GM12878 (cell line): ENCODE measurements around the gene BMP2. TPM values are rescaled to one million over a fixed set of nuclear protein-coding genes. Genes with fewer than 3 reads are reported as not detected.

Experiments used
- ATAC-seq: fragments of 200-7000 bp; cut with Tn5 transposase; 3 replicates; pipeline ENCODE4 v1.9.1; 2020; ENCODE audit warnings: mild to moderate bottlenecking, moderate library complexity
- BruUV-seq: library from RNA; stranded (reverse); fragments of 400-500 nt; replicated peaks from 2 replicates; lab custom pipeline; 2021; lab: Mats Ljungman, UMichigan
- CTCF ChIA-PET: fragments of 300-600 bp; sonication (Branson Sonifier 250); formaldehyde crosslinking; extraction: SDS; loops from one replicate; lab custom pipeline; 2021; ENCODE audit warnings: inconsistent platforms; lab: Yijun Ruan, JAX
- POLR2A ChIA-PET: fragments of 350-600 bp; formaldehyde crosslinking; extraction: SDS; loops from one replicate; lab custom pipeline; 2021; ENCODE audit warnings: inconsistent platforms; lab: Charles Lee
- RAD21 ChIA-PET: fragments of 300-600 bp; sonication (Branson Sonifier 250); formaldehyde crosslinking; loops from one replicate; lab custom pipeline; 2023; ENCODE audit warnings: antibody characterized with exemption; ENCODE audit not compliant: unreplicated experiment; lab: Charles Lee
- SMC1A ChIA-PET: fragments of 300-600 bp; sonication (Branson Sonifier 250); formaldehyde crosslinking; loops from one replicate; lab custom pipeline; 2023; ENCODE audit not compliant: unreplicated experiment, uncharacterized antibody; lab: Charles Lee
- DNase-seq: peaks from one replicate; pipeline ENCODE4 v3.0.0-alpha.2; 2011; ENCODE audit warnings: low read depth, low spot score
- FAIRE-seq: peaks from 3 replicates; lab custom pipeline; 2011; peaks lifted over from hg19 to GRCh38; lab: Jason Lieb, UNC
- H2AFZ ChIP-seq: 2 replicates; pipeline ENCODE4 v1.6.0; 2011; ENCODE audit warnings: low read depth, low read length, control low read depth; ENCODE audit not compliant: control insufficient read depth
- H3K27ac ChIP-seq: 2 replicates; pipeline ENCODE4 v1.5.1; 2011; ENCODE audit warnings: control low read depth; ENCODE audit not compliant: control insufficient read depth, insufficient read depth
- H3K27me3 ChIP-seq, 2 experiments: replicated peaks in 1 of 2; 2 replicates each; pipeline versions ENCODE4 v1.6.0 to v1.6.1; 2011; ENCODE audit warnings: low read length in 1 of 2; ENCODE audit not compliant: control insufficient read depth in 2 of 2, insufficient read depth in 2 of 2
- H3K36me3 ChIP-seq, 2 experiments: 2 replicates each; pipeline ENCODE4 v1.5.1; 2011; ENCODE audit warnings: low read length in 1 of 2; ENCODE audit not compliant: control insufficient read depth in 2 of 2, insufficient read depth in 2 of 2
- H3K4me1 ChIP-seq: 2 replicates; pipeline ENCODE4 v1.6.1; 2011; ENCODE audit warnings: mild to moderate bottlenecking, low read length, moderate library complexity, mixed read lengths; ENCODE audit not compliant: control insufficient read depth, insufficient read depth
- H3K4me2 ChIP-seq: 2 replicates; pipeline ENCODE4 v1.6.0; 2011; ENCODE audit warnings: control low read depth; ENCODE audit not compliant: control insufficient read depth, insufficient read depth
- H3K4me3 ChIP-seq: fragments of 200-600 bp; sonication (generic); 2 replicates; pipeline ENCODE4 v1.5.1; 2016
- H3K79me2 ChIP-seq: 2 replicates; pipeline ENCODE4 v1.6.0; 2011; ENCODE audit warnings: low read length; ENCODE audit not compliant: control insufficient read depth, insufficient read depth
- H3K9ac ChIP-seq: 2 replicates; pipeline ENCODE4 v1.8.0; 2011; ENCODE audit warnings: low read length, control low read depth, mixed read lengths; ENCODE audit not compliant: control insufficient read depth, insufficient read depth
- H3K9me3 ChIP-seq: replicated peaks from 3 replicates; pipeline ENCODE4 v1.5.1; 2011; ENCODE audit warnings: mild to moderate bottlenecking, low read length; ENCODE audit not compliant: control insufficient read depth, insufficient read depth
- H4K20me1 ChIP-seq: 2 replicates; pipeline ENCODE4 v1.6.0; 2011; ENCODE audit not compliant: control insufficient read depth, insufficient read depth
- CUX1 ChIP-seq: IDR thresholded peaks from 2 replicates; pipeline ENCODE4 v1.6.1; 2012; ENCODE audit warnings: improper control_type of control experiment, low read depth, low read length; ENCODE audit not compliant: insufficient replicate concordance
- DPF2 ChIP-seq: fragments of 450-650 bp; IDR thresholded peaks from 2 replicates; pipeline ENCODE4 v1.6.1; 2017; ENCODE audit warnings: mild to moderate bottlenecking
- GATAD2B ChIP-seq: fragments of 450-650 bp; conservative IDR thresholded peaks from 2 replicates; pipeline ENCODE4 v1.6.1; 2017; ENCODE audit warnings: low read depth, mild to moderate bottlenecking, moderate library complexity
- HDAC6 ChIP-seq: fragments of 200-600 bp; sonication (generic); IDR thresholded peaks from one replicate; pipeline ENCODE4 v1.8.0; 2017; ENCODE audit warnings: antibody characterized with exemption; ENCODE audit not compliant: unreplicated experiment
- MEF2A ChIP-seq: IDR thresholded peaks from 2 replicates; pipeline ENCODE4 v1.6.1; 2011; ENCODE audit warnings: low read depth, mild to moderate bottlenecking, low read length, moderate library complexity; ENCODE audit not compliant: insufficient read depth
- PRDM15 ChIP-seq: fragments of 450-650 bp; formaldehyde crosslinking; IDR thresholded peaks from 2 replicates; pipeline ENCODE4 v1.4.0; 2020; ENCODE audit warnings: mild to moderate bottlenecking, moderate library complexity
- RCOR1 ChIP-seq: conservative IDR thresholded peaks from 2 replicates; pipeline ENCODE4 v1.6.1; 2012; ENCODE audit warnings: low read depth, low read length, improper control_type of control experiment
- SUPT20H ChIP-seq: IDR thresholded peaks from 2 replicates; pipeline ENCODE4 v1.6.1; 2011; ENCODE audit warnings: low read depth, mild to moderate bottlenecking, low read length, moderate library complexity, borderline replicate concordance; ENCODE audit not compliant: control insufficient read depth
- TCF7 ChIP-seq: IDR thresholded peaks from 2 replicates; pipeline ENCODE4 v1.6.1; 2014; ENCODE audit warnings: antibody characterized with exemption, borderline replicate concordance
- YY1 ChIP-seq: IDR thresholded peaks from 2 replicates; pipeline ENCODE4 v1.6.1; 2011; ENCODE audit warnings: low read depth, mild to moderate bottlenecking, low read length
- ZBED1 ChIP-seq: IDR thresholded peaks from 2 replicates; pipeline ENCODE4 v1.6.1; 2016; ENCODE audit warnings: borderline replicate concordance
- ZNF24 ChIP-seq: fragments of 450-650 bp; IDR thresholded peaks from 2 replicates; pipeline ENCODE4 v1.6.1; 2017; ENCODE audit warnings: antibody characterized with exemption, mild to moderate bottlenecking
- ZZZ3 ChIP-seq: IDR thresholded peaks from 2 replicates; pipeline ENCODE4 v1.6.1; 2011; ENCODE audit warnings: low read depth; ENCODE audit not compliant: control insufficient read depth, insufficient read length
- WGBS: methylation state at CpG from one replicate; pipeline ENCODE4 v1.1.6; 2016; ENCODE audit warnings: low lambda C conversion rate; ENCODE audit not compliant: insufficient replicate concordance, insufficient coverage; ENCODE audit errors: missing lambda C conversion rate; 5-methylcytosine and 5-hydroxymethylcytosine counted together
- in situ Hi-C: fragments of 300-500 bp; cut with MboI; formaldehyde crosslinking; loops from 9 replicates; pipeline ENCODE4 v1.14.3; 2018; ENCODE audit warnings: mixed read lengths
- intact Hi-C: fragments of 100-400 bp; cut with micrococcal nuclease; formaldehyde crosslinking; loops from one replicate; pipeline ENCODE4 v1.14.2; 2022; ENCODE audit not compliant: unreplicated experiment
- polyA plus RNA-seq, 11 experiments: library from polyadenylated mRNA; depleted of rRNA in 4 of 11; unstranded in 6 of 11; stranded (reverse) in 5 of 11; fragments of >200 nt; fragmentation: Nextera tagmentation in 4 of 11; fragmentation: Illumina TruSeq in 1 of 11; extraction: Ambion mirVana in 4 of 11; extraction: Trizol in 1 of 11; gene quantifications; 1 replicate in 1 of 11; 2 replicates in 10 of 11; pipeline versions ENCODE4 v1.2.1 to v1.2.3, GENCODE V29; 2011 to 2016; ENCODE audit warnings: inconsistent platforms in 2 of 11, missing spikeins in 2 of 11, low read depth in 1 of 11
- total RNA-seq, 4 experiments: library from RNA; depleted of rRNA in 3 of 4; stranded (reverse); fragments of >200 nt in 3 of 4; fragmentation: Illumina TruSeq in 1 of 4; extraction: Trizol in 1 of 4; gene quantifications; 2 replicates each; pipeline versions ENCODE4 v1.2.1 to v1.2.3, GENCODE V29; 2013 to 2021

Gene BMP2
- total and polyA plus RNA-seq, 10 of the 15 experiments (the other 5 are each of a cell fraction or from before 2014, with no cell fraction given): 0.35 to 3.2 (median 0.71) TPM

- no peak for TF ChIP-seq CUX1
Observed at GRCh38 chr20:6824401-6824800, 56.9 kb downstream of the BMP2 start (continued).

GRCh38 chr20:6827472-6827871 lies 60.0 kb downstream of the BMP2 start:
- ChIA-PET RAD21 (interaction anchor here (0.9 to 5.2 kb wide), 9 partner anchors 10 to 458 kb away, joined by 3 to 33 read pairs (median 7); partner anchors contain the start of gene BMP2), CTCF (interaction anchor here (0.7 to 7.6 kb wide), 22 partner anchors 8 to 457 kb away, joined by 3 to 46 read pairs (median 4); no protein-coding TSS in a partner anchor), SMC1A (interaction anchor here (0.6 to 4.1 kb wide), 22 partner anchors 9 to 458 kb away, joined by 3 to 54 read pairs (median 3); no protein-coding TSS in a partner anchor), POLR2A (interaction anchor here (1.2 kb wide), 1 partner anchor 111 kb away, joined by 3 read pairs; no protein-coding TSS in a partner anchor)
- FAIRE-seq (no peak), ATAC-seq (no peak), DNase-seq (no peak)
- in situ Hi-C loops (loop anchor here (10.0 kb wide), 1 partner anchor 1027 kb away; no protein-coding TSS in a partner anchor), intact Hi-C loops (loop anchor here (5.0 kb wide), 4 partner anchors 60 to 1030 kb away; partner anchors contain the start of gene BMP2)
- 38% methylated on average over 4 of the region's 4 CpGs for WGBS
- H3K27me3 ChIP-seq: no peaks in the 10 kb centered on the region; a peak in 1 of 4 replicates
- no peaks in the 10 kb centered on the region for H4K20me1 ChIP-seq
- no TSS peak for BruUV-seq
- no peak overlapping the region for H2AFZ ChIP-seq
- no peak overlapping the region for H3K9ac ChIP-seq
- H3K36me3 ChIP-seq: no peaks in the 10 kb centered on the region
- no peak overlapping the region for H3K4me2 ChIP-seq
- H3K4me1 ChIP-seq: no peaks in the 10 kb centered on the region
- no peaks in the 10 kb centered on the region for H3K79me2 ChIP-seq
- no peaks in the 10 kb centered on the region for H3K9me3 ChIP-seq
- H3K27ac ChIP-seq: no peak overlapping the region
- no peak overlapping the region for H3K4me3 ChIP-seq
- TF ChIP-seq ZNF24 (no peak), DPF2 (no peak), RCOR1 (no peak), SUPT20H (no peak), GATAD2B (no peak), MEF2A (no peak), PRDM15 (CRISPR knock-in tag) (no peak), HDAC6 (no peak), ZZZ3 (no peak), YY1 (no peak), ZBED1 (no peak), TCF7 (no peak)
